ENCODE measurements around the gene D2HGDH. TPM values are rescaled to one million over a fixed set of nuclear protein-coding genes. Genes with fewer than 3 reads are reported as not detected.
A peak's percentile ranks its signal among the peaks of the same experiment; 100 is the strongest.

D2HGDH gene
- total and polyA plus RNA-seq, 2 of the 13 experiments (the other 11 are each of a cell fraction or from before 2014, with no cell fraction given): 19.2 to 20.3 TPM

GRCh38 chr2:241724259-241724974 is 10.0 kb upstream of the D2HGDH start (continued):
- TF ChIP-seq ZNF407 (CRISPR knock-in tag; IDR thresholded peaks at IDR 0.05; ENCODE audit: not compliant biosample characterization) (no peak), KDM2A (CRISPR knock-in tag; IDR thresholded peaks at IDR 0.05; ENCODE audit: borderline replicate concordance, low read depth) (peak; percentile 39; the same call in 1 of the 2 replicates), SALL1 (CRISPR knock-in tag; IDR thresholded peaks at IDR 0.05) (peak; percentile 15; the same call in 1 of the 2 replicates), LRRFIP1 (CRISPR knock-in tag; conservative IDR thresholded peaks at IDR 0.05) (no peak), ZFP91 (CRISPR knock-in tag; IDR thresholded peaks at IDR 0.05; ENCODE audit: borderline replicate concordance) (peak; percentile 27; the same call in 1 of the 2 replicates), NFRKB (IDR thresholded peaks at IDR 0.05) (no peak), NCOA2 (CRISPR knock-in tag; IDR thresholded peaks at IDR 0.05) (no peak), GABPB1 (CRISPR knock-in tag; IDR thresholded peaks at IDR 0.05) (peak; percentile 22; the same call in 1 of the 2 replicates), TEAD3 (CRISPR knock-in tag; optimal IDR thresholded peaks at IDR 0.05; ENCODE audit: borderline replicate concordance) (peak; percentile 16), GATAD1 (CRISPR knock-in tag; IDR thresholded peaks at IDR 0.05) (peak; percentile 40; the same call in 1 of the 2 replicates), CTCF (CRISPR knock-in tag; IDR thresholded peaks at IDR 0.05) (peak; percentile 89), CENPX (CRISPR knock-in tag; IDR thresholded peaks at IDR 0.05) (no peak), MYC (CRISPR knock-in tag; IDR thresholded peaks at IDR 0.05; ENCODE audit: borderline replicate concordance) (peak; percentile 22; the same call in 1 of the 2 replicates), AGO1 (IDR thresholded peaks at IDR 0.05; ENCODE audit: low read depth, low read length, poor library complexity, severe bottlenecking) (peak; percentile 6)

Data from HepG2 (cell line).